HepG2 (cell line): ENCODE results near the gene HAGHL. TPM values are rescaled to one million over a fixed set of nuclear protein-coding genes. Genes with fewer than 3 reads are reported as not detected.

Source experiments
- AHR ChIP-seq: IDR thresholded peaks from 2 replicates; pipeline ENCODE4 v1.6.1; 2018; ENCODE audit warnings: missing genetic modification reagents, missing compliant biosample characterization
- FOXA1 ChIP-seq, 2 experiments: fragments of 450-650 bp in 1 of 2; sonication (generic) in 1 of 2; formaldehyde crosslinking in 1 of 2; IDR thresholded peaks; 2 replicates each; pipeline versions ENCODE4 v1.4.0 to v1.6.1; 2016 to 2020; ENCODE audit warnings: missing genetic modification reagents in 1 of 2
- FOXA3 ChIP-seq: IDR thresholded peaks from 2 replicates; pipeline ENCODE4 v1.6.1; 2016; ENCODE audit warnings: missing genetic modification reagents, missing compliant biosample characterization
- FOXJ3 ChIP-seq: sonication (generic); formaldehyde crosslinking; IDR thresholded peaks from 2 replicates; pipeline ENCODE4 v1.4.0; 2020; ENCODE audit warnings: missing genetic modification reagents, mild to moderate bottlenecking, borderline replicate concordance
- JUND ChIP-seq: sonication (generic); formaldehyde crosslinking; IDR thresholded peaks from 2 replicates; pipeline ENCODE4 v1.8.0; 2022; ENCODE audit warnings: mild to moderate bottlenecking, missing genetic modification reagents
- KDM5B ChIP-seq: sonication (generic); formaldehyde crosslinking; IDR thresholded peaks from 2 replicates; pipeline ENCODE4 v1.4.0; 2020; ENCODE audit warnings: missing genetic modification reagents, mild to moderate bottlenecking, borderline replicate concordance
- MAZ ChIP-seq, 2 experiments: sonication (generic) in 1 of 2; formaldehyde crosslinking in 1 of 2; IDR thresholded peaks; 2 replicates each; pipeline versions ENCODE4 v1.5.0 to v1.6.1; 2012 to 2020; ENCODE audit warnings: low read depth in 2 of 2, mild to moderate bottlenecking in 2 of 2, borderline replicate concordance in 1 of 2, improper control_type of control experiment in 1 of 2, low read length in 1 of 2, missing genetic modification reagents in 1 of 2, moderate library complexity in 1 of 2
- NAIF1 ChIP-seq: sonication (generic); formaldehyde crosslinking; IDR thresholded peaks from 2 replicates; pipeline ENCODE4 v1.5.0; 2020; ENCODE audit warnings: mild to moderate bottlenecking, missing genetic modification reagents, borderline replicate concordance
- NFKB2 ChIP-seq: sonication (generic); formaldehyde crosslinking; IDR thresholded peaks from 2 replicates; pipeline ENCODE4 v1.4.0; 2020; ENCODE audit warnings: missing genetic modification reagents, borderline replicate concordance
- NKX3-1 ChIP-seq: sonication (generic); formaldehyde crosslinking; IDR thresholded peaks from 2 replicates; pipeline ENCODE4 v1.5.0; 2020; ENCODE audit warnings: missing genetic modification reagents
- POLR2A ChIP-seq, 2 experiments: IDR thresholded peaks; 2 replicates each; pipeline ENCODE4 v1.6.1; 2011; ENCODE audit warnings: low read depth in 2 of 2, low read length in 2 of 2, mild to moderate bottlenecking in 1 of 2, moderate library complexity in 1 of 2; ENCODE audit not compliant: insufficient read depth in 1 of 2
- RBAK ChIP-seq: sonication (generic); formaldehyde crosslinking; IDR thresholded peaks from 2 replicates; pipeline ENCODE4 v1.5.1; 2020; ENCODE audit warnings: mild to moderate bottlenecking, missing genetic modification reagents
- RXRA ChIP-seq: sonication (generic); formaldehyde crosslinking; IDR thresholded peaks from 2 replicates; pipeline ENCODE4 v1.5.1; 2020; ENCODE audit warnings: missing genetic modification reagents
- ZC3H13 ChIP-seq: sonication (generic); formaldehyde crosslinking; IDR thresholded peaks from 2 replicates; pipeline ENCODE4 v1.8.1; 2023; ENCODE audit warnings: mild to moderate bottlenecking, missing genetic modification reagents, moderate library complexity
- ZMAT3 ChIP-seq: sonication (generic); formaldehyde crosslinking; conservative IDR thresholded peaks from 2 replicates; pipeline ENCODE4 v1.7.0; 2021; ENCODE audit warnings: missing genetic modification reagents
- ZNF317 ChIP-seq: sonication (generic); formaldehyde crosslinking; IDR thresholded peaks from 2 replicates; pipeline ENCODE4 v1.5.0; 2020; ENCODE audit warnings: mild to moderate bottlenecking, missing genetic modification reagents
- ZNF333 ChIP-seq: sonication (generic); formaldehyde crosslinking; IDR thresholded peaks from 2 replicates; pipeline ENCODE4 v1.4.0; 2020; ENCODE audit warnings: mild to moderate bottlenecking, missing genetic modification reagents, borderline replicate concordance
- ZNF350 ChIP-seq: sonication (generic); formaldehyde crosslinking; IDR thresholded peaks from 2 replicates; pipeline ENCODE4 v1.4.0; 2020; ENCODE audit warnings: mild to moderate bottlenecking, low read depth, missing genetic modification reagents, borderline replicate concordance
- ZNF558 ChIP-seq: sonication (generic); formaldehyde crosslinking; IDR thresholded peaks from 2 replicates; pipeline ENCODE4 v1.9.0; 2022; ENCODE audit warnings: mild to moderate bottlenecking, missing genetic modification reagents, borderline replicate concordance
- polyA plus RNA-seq, 8 experiments: library from polyadenylated mRNA; depleted of rRNA in 3 of 8; stranded (reverse) in 7 of 8; unstranded in 1 of 8; fragments of >200 nt; fragmentation: Illumina TruSeq in 4 of 8; extraction: Trizol in 4 of 8; gene quantifications; 2 replicates each; pipeline versions ENCODE4 v1.2.1 to v1.2.3, GENCODE V29; 2011 to 2016; ENCODE audit warnings: low read depth in 4 of 8, missing spikeins in 1 of 8, mixed read lengths in 1 of 8; ENCODE audit not compliant: insufficient read depth in 1 of 8
- total RNA-seq, 5 experiments: library from RNA; depleted of rRNA; stranded (reverse); fragments of >200 nt; fragmentation: Illumina TruSeq; extraction: Trizol; gene quantifications; 2 replicates each; pipeline ENCODE4 v1.2.3, GENCODE V29; 2016; ENCODE audit warnings: low read depth in 1 of 5
- TF ChIP-seq, protein P1 (sequence below): sonication (generic); formaldehyde crosslinking; IDR thresholded peaks from 2 replicates; pipeline ENCODE4 v1.4.0; 2020; ENCODE audit warnings: missing genetic modification reagents
- TF ChIP-seq, protein P2 (sequence below): sonication (generic); formaldehyde crosslinking; IDR thresholded peaks from 2 replicates; pipeline ENCODE4 v1.5.0; 2020; ENCODE audit warnings: missing genetic modification reagents
- TF ChIP-seq, protein P3 (sequence below): sonication (generic); formaldehyde crosslinking; conservative IDR thresholded peaks from 2 replicates; pipeline ENCODE4 v1.8.0; 2022; ENCODE audit warnings: low read depth, missing genetic modification reagents
- TF ChIP-seq, protein P4 (sequence below): sonication (generic); formaldehyde crosslinking; IDR thresholded peaks from 2 replicates; pipeline ENCODE4 v1.4.0; 2020; ENCODE audit warnings: missing genetic modification reagents

Gene HAGHL
- total and polyA plus RNA-seq, 2 of the 13 experiments (the other 11 are each of a cell fraction or from before 2014, with no cell fraction given) = 3.4 to 8.4 TPM

DNA sequence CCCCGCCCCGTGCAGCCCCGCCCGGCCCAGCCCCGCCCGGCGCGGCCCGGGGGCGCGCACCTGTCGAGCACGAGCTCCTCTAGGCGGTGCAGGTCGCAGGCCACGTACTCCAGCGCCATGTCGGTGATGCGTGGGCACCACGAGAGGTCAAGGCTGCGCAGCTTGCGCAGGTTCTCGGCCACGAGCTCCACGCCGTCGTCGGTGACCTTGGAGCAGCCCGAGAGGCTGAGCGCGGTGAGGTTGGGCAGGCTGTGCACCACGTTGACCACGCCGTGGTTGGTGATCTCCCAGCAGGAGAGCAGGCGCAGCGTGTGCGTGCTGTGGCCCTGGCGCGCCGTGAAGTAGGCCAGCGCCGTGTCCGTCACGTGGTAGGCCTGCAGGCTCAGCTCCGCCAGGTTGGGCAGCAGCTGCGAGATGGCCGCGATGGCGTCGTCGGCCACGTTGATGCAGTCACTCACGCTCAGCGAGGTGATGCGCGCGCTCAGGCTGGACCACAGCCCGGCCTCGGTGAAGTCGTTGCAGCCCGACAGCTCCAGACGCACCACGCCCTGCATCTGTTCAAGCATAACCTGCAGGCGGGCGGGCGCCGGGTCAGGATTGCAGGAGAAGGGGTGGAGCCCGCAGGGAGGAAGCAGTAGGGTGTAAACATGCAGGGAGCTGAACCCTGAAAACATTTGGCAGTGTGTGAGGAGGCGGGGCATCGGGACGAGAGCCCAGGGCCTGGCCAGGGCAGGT, 31.4 kb upstream of the HAGHL start (continued):
- TF ChIP-seq, protein P1, sequence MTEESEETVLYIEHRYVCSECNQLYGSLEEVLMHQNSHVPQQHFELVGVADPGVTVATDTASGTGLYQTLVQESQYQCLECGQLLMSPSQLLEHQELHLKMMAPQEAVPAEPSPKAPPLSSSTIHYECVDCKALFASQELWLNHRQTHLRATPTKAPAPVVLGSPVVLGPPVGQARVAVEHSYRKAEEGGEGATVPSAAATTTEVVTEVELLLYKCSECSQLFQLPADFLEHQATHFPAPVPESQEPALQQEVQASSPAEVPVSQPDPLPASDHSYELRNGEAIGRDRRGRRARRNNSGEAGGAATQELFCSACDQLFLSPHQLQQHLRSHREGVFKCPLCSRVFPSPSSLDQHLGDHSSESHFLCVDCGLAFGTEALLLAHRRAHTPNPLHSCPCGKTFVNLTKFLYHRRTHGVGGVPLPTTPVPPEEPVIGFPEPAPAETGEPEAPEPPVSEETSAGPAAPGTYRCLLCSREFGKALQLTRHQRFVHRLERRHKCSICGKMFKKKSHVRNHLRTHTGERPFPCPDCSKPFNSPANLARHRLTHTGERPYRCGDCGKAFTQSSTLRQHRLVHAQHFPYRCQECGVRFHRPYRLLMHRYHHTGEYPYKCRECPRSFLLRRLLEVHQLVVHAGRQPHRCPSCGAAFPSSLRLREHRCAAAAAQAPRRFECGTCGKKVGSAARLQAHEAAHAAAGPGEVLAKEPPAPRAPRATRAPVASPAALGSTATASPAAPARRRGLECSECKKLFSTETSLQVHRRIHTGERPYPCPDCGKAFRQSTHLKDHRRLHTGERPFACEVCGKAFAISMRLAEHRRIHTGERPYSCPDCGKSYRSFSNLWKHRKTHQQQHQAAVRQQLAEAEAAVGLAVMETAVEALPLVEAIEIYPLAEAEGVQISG (CRISPR knock-in tag) = peak; percentile 62; the same call in 1 of the 2 replicates
- TF ChIP-seq NAIF1 (peak; percentile 53; the same call in 1 of the 2 replicates), FOXA3 (peak; percentile 24; the same call in 1 of the 2 replicates), ZMAT3 (peak; percentile 65; the same call in 1 of the 2 replicates), POLR2A (IDR thresholded peaks at IDR 0.05; ENCODE audit: insufficient read depth in 1 of 2, low read depth in 2 of 2, low read length in 2 of 2) (0 out of 4 replicates have a peak, but pooled peaks of 1 of the 2 experiments have one; percentile 49), ZC3H13 (peak; percentile 84; the same call in 1 of the 2 replicates), RBAK (no peak), JUND (CRISPR knock-in tag) (no peak), FOXJ3 (CRISPR knock-in tag) (no peak), ZNF350 (CRISPR knock-in tag) (peak; percentile 64), ZNF333 (CRISPR knock-in tag) (peak; percentile 19; the same call in 1 of the 2 replicates), AHR (CRISPR knock-in tag) (peak; percentile 96; the same call in 1 of the 2 replicates), ZNF317 (CRISPR knock-in tag) (0 out of 2 replicates have a peak, but pooled peaks have one; percentile 32), MAZ (IDR thresholded peaks at IDR 0.05; ENCODE audit: borderline replicate concordance, low read depth, low read length) (no peak), MAZ (CRISPR knock-in tag; IDR thresholded peaks at IDR 0.05; ENCODE audit: low read depth) (peak; percentile 62; the same call in 1 of the 2 replicates), NKX3-1 (CRISPR knock-in tag) (0 out of 2 replicates have a peak, but pooled peaks have one; percentile 63), RXRA (CRISPR knock-in tag) (peak; percentile 82; the same call in 1 of the 2 replicates), NFKB2 (CRISPR knock-in tag) (peak; percentile 59; the same call in 1 of the 2 replicates), ZNF558 (peak; percentile 66; the same call in 1 of the 2 replicates), KDM5B (CRISPR knock-in tag) (peak; percentile 89; the same call in 1 of the 2 replicates), FOXA1 (IDR thresholded peaks at IDR 0.05) (no peak), FOXA1 (CRISPR knock-in tag; IDR thresholded peaks at IDR 0.05) (peak; percentile 28)
- TF ChIP-seq, protein P2, sequence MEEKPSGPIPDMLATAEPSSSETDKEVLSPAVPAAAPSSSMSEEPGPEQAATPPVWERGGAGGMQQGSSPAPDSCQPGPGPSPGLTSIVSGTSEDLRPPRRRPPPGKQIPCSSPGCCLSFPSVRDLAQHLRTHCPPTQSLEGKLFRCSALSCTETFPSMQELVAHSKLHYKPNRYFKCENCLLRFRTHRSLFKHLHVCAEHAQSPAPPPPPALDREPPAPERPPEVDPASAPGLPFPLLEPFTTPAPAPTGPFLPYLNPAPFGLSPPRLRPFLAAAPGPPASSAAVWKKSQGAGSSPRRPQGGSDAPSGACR (CRISPR knock-in tag) = peak; percentile 75; the same call in 1 of the 2 replicates
- TF ChIP-seq, protein P3, sequence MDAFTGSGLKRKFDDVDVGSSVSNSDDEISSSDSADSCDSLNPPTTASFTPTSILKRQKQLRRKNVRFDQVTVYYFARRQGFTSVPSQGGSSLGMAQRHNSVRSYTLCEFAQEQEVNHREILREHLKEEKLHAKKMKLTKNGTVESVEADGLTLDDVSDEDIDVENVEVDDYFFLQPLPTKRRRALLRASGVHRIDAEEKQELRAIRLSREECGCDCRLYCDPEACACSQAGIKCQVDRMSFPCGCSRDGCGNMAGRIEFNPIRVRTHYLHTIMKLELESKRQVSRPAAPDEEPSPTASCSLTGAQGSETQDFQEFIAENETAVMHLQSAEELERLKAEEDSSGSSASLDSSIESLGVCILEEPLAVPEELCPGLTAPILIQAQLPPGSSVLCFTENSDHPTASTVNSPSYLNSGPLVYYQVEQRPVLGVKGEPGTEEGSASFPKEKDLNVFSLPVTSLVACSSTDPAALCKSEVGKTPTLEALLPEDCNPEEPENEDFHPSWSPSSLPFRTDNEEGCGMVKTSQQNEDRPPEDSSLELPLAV (CRISPR knock-in tag) = 0 out of 2 replicates have a peak, but pooled peaks have one; percentile 44
- TF ChIP-seq, protein P4, sequence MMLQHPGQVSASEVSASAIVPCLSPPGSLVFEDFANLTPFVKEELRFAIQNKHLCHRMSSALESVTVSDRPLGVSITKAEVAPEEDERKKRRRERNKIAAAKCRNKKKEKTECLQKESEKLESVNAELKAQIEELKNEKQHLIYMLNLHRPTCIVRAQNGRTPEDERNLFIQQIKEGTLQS (CRISPR knock-in tag) = peak; percentile 40; the same call in 1 of the 2 replicates
